ENCODE data around the gene MYL10.

DNA sequence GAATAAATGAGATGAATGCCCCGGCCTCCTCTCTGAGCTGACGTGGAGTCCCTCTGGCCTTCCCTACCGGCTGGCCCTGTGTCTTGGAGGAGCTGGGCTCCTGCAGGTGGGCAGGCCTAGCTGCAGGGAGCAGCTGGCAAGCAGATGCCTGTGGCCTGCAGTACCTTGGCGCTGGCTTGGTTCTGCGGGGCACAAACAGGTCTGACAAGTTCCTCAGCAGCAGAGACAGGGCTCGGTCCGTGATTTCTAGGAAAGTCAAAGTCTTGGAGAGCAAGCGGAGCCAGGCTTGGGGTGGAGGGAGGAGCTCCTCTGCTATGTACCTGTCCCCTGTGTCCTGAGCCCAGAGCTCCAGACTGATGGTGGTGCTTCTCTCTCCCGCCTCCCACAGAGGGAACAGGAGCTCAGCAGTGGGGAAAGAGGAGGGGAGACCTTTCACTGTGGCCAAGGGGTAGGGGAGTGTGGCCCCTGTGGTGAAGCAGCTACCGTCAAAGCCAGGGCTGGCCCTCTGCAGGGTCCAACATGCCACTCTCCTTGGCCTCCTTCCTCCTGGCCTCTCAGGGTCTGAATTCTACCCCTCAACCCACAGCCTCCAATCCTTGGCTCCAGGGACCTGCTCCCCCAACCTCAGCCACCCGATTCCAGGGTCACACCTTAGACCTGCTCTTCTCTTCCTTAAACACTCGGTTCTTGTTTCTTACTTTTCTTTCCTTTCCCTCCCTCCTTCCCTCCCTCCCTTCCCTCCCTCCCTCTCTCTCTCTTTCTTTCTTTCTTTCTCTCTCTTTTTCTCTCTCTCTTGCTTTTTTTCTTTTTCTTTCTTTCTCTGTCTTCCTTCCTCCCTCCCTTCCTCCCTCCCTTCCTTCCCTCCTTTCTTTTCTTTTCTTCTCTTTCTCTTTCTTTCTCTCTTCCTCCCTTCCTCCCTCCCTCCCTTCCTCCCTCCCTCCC lies 20.1 kb downstream of the MYL10 start:
- TF ChIP-seq RAD21 (conservative IDR thresholded peaks at IDR 0.05 in 1 of 2, IDR thresholded peaks at IDR 0.05 in 1 of 2) (no peak), JUN (IDR thresholded peaks at IDR 0.05) (no peak), POLR2A (IDR thresholded peaks at IDR 0.05; ENCODE audit: low read length) (no peak), ZNF302 (CRISPR knock-in tag; IDR thresholded peaks at IDR 0.05) (no peak), MAFK (IDR thresholded peaks at IDR 0.05; ENCODE audit: partially characterized antibody) (no peak), RNF2 (IDR thresholded peaks at IDR 0.05; ENCODE audit: borderline replicate concordance, low read depth) (no peak), RARB (CRISPR knock-in tag; IDR thresholded peaks at IDR 0.05) (no peak), EP300 (IDR thresholded peaks at IDR 0.05) (no peak), HOXA7 (CRISPR knock-in tag; IDR thresholded peaks at IDR 0.05) (no peak), EHMT2 (IDR thresholded peaks at IDR 0.05; ENCODE audit: low read depth) (no peak), NR3C1 (IDR thresholded peaks at IDR 0.05) (no peak)
- TF ChIP-seq, protein P1, sequence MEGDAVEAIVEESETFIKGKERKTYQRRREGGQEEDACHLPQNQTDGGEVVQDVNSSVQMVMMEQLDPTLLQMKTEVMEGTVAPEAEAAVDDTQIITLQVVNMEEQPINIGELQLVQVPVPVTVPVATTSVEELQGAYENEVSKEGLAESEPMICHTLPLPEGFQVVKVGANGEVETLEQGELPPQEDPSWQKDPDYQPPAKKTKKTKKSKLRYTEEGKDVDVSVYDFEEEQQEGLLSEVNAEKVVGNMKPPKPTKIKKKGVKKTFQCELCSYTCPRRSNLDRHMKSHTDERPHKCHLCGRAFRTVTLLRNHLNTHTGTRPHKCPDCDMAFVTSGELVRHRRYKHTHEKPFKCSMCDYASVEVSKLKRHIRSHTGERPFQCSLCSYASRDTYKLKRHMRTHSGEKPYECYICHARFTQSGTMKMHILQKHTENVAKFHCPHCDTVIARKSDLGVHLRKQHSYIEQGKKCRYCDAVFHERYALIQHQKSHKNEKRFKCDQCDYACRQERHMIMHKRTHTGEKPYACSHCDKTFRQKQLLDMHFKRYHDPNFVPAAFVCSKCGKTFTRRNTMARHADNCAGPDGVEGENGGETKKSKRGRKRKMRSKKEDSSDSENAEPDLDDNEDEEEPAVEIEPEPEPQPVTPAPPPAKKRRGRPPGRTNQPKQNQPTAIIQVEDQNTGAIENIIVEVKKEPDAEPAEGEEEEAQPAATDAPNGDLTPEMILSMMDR (IDR thresholded peaks at IDR 0.05) = no peak
- TF ChIP-seq, protein P2, sequence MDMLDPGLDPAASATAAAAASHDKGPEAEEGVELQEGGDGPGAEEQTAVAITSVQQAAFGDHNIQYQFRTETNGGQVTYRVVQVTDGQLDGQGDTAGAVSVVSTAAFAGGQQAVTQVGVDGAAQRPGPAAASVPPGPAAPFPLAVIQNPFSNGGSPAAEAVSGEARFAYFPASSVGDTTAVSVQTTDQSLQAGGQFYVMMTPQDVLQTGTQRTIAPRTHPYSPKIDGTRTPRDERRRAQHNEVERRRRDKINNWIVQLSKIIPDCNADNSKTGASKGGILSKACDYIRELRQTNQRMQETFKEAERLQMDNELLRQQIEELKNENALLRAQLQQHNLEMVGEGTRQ (IDR thresholded peaks at IDR 0.05) = no peak

Data from A549 (cell line).